Sigmoid colon (tissue), 7 donors: ENCODE results near the gene RXRA. TPM values are rescaled to one million over a fixed set of nuclear protein-coding genes. Genes with fewer than 3 reads are reported as not detected.

Source experiments
- DNase-seq: peaks from one replicate; pipeline ENCODE4 v3.0.0-alpha.2; 2019
- H3K27ac ChIP-seq, 4 donors: fragments of 200-600 bp; sonication (generic); one replicate each; pipeline ENCODE4 v1.5.1; 2016 to 2019; ENCODE audit warnings: mild to moderate bottlenecking in 1 of 4
- H3K27me3 ChIP-seq, 3 donors: fragments of 200-600 bp; sonication (generic); one replicate each; pipeline ENCODE4 v1.5.1; 2019; ENCODE audit warnings: mild to moderate bottlenecking in 1 of 3
- H3K36me3 ChIP-seq, 4 donors: fragments of 200-600 bp; sonication (generic); one replicate each; pipeline ENCODE4 v1.5.1; 2016 to 2019
- H3K4me1 ChIP-seq, 4 donors: fragments of 200-600 bp; sonication (generic); one replicate each; pipeline ENCODE4 v1.5.1; 2017 to 2019
- H3K4me3 ChIP-seq, 4 donors: fragments of 200-600 bp; sonication (generic); one replicate each; pipeline ENCODE4 v1.5.1; 2017 to 2019; ENCODE audit warnings: mild to moderate bottlenecking in 2 of 4, moderate library complexity in 1 of 4
- H3K9me3 ChIP-seq, 4 donors: fragments of 200-600 bp in 3 of 4; sonication (generic) in 3 of 4; one replicate each; pipeline versions ENCODE4 v1.5.1 to v1.6.1; 2013 to 2019
- EP300 ChIP-seq, 4 donors: sonication (generic); formaldehyde crosslinking; IDR thresholded peaks; one replicate each; pipeline ENCODE4 v1.6.1; 2017; ENCODE audit warnings: antibody characterized with exemption in 4 of 4
- POLR2A ChIP-seq, 2 donors: fragments of 450-650 bp; IDR thresholded peaks; one replicate each; pipeline ENCODE4 v1.6.1; 2016; ENCODE audit warnings: antibody characterized with exemption in 2 of 2, mild to moderate bottlenecking in 2 of 2, moderate library complexity in 2 of 2
- POLR2AphosphoS5 ChIP-seq, 4 donors: sonication (generic); formaldehyde crosslinking; IDR thresholded peaks; one replicate each; pipeline ENCODE4 v1.6.1; 2017; ENCODE audit warnings: antibody characterized with exemption in 4 of 4
- WGBS, 2 donors: extraction: QIAGEN DNeasy Blood & Tissue Kit; methylation state at CpG; one replicate each; pipeline ENCODE4 v1.1.7; 2013; 5-methylcytosine and 5-hydroxymethylcytosine counted together
- intact Hi-C: fragments of 100-400 bp; cut with DNase I; formaldehyde crosslinking; loops from one replicate; pipeline ENCODE4 v1.15.1; 2023
- polyA plus RNA-seq, 3 donors: library from polyadenylated mRNA; stranded (reverse); fragments of 200-250 nt; gene quantifications; one replicate each; pipeline ENCODE4 v1.2.3, GENCODE V29; 2013
- total RNA-seq, 4 donors: library from RNA; depleted of rRNA; stranded (reverse); fragments of >200 nt; gene quantifications; one replicate each; pipeline ENCODE4 v1.1.0, GENCODE V29; 2016
- TF ChIP-seq, protein P1 (sequence below), 4 experiments: fragments of 450-650 bp in 3 of 4; fragments of 200-600 bp in 1 of 4; IDR thresholded peaks; one replicate each; pipeline ENCODE4 v1.5.1; 2016 to 2019; ENCODE audit warnings: antibody characterized with exemption in 4 of 4, mild to moderate bottlenecking in 3 of 4, moderate library complexity in 2 of 4
- donor health status: healthy with polysubstance abuse.
- donor health status: Bipolar disorder and iron deficiency.
- donor health status: healthy.

The RXRA gene
- total and polyA plus RNA-seq, 7 donors = 26.7 to 50.8 (median 35.7) TPM

DNA sequence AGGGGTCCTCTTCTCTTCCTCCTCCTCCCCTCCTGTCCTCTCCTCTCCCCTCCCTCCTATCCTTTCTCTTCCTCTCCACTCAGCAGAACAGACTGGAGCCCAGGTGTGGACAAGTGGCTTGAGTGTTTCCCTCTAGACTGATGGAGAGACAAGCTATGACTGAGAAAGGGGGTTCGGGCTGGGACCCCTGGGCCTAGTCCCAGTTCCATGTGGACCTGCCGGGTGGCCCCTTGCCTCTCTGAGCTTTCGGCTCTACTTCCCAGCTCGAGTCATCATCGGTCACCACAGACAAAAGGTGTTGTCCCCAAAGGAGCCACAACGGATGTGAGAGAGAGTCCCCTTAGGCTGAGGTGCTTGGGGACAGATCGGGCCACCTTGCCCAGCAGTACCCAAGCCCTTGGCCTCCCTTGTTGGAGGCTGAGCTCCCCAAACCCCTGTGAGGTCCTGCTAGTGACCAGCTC, 3.4 kb upstream of the RXRA start:
- no peak overlapping the region for H3K4me3 ChIP-seq
- WGBS, 2 donors = 91% methylated on average over 7 of the region's 7 CpGs
- peak overlapping the region in 1 of 4 donors; percentile 100 for H3K27ac ChIP-seq
- no peaks in the 10 kb centered on the region for H3K36me3 ChIP-seq
- TF ChIP-seq POLR2A (IDR thresholded peaks at IDR 0.05) (no peak), POLR2AphosphoS5 (IDR thresholded peaks at IDR 0.05) (no peak), EP300 (IDR thresholded peaks at IDR 0.05) (no peak)
- TF ChIP-seq, protein P1, sequence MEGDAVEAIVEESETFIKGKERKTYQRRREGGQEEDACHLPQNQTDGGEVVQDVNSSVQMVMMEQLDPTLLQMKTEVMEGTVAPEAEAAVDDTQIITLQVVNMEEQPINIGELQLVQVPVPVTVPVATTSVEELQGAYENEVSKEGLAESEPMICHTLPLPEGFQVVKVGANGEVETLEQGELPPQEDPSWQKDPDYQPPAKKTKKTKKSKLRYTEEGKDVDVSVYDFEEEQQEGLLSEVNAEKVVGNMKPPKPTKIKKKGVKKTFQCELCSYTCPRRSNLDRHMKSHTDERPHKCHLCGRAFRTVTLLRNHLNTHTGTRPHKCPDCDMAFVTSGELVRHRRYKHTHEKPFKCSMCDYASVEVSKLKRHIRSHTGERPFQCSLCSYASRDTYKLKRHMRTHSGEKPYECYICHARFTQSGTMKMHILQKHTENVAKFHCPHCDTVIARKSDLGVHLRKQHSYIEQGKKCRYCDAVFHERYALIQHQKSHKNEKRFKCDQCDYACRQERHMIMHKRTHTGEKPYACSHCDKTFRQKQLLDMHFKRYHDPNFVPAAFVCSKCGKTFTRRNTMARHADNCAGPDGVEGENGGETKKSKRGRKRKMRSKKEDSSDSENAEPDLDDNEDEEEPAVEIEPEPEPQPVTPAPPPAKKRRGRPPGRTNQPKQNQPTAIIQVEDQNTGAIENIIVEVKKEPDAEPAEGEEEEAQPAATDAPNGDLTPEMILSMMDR (IDR thresholded peaks at IDR 0.05) = no peak
- peaks cover 0 to 42% (median 35%) of the 10 kb centered on the region in 4 donors for H3K4me1 ChIP-seq
- H3K27me3 ChIP-seq = no peaks in the 10 kb centered on the region
- H3K9me3 ChIP-seq = no peaks in the 10 kb centered on the region
- intact Hi-C loops = loop anchor here (10.0 kb wide), 1 partner anchor 412 kb away; no protein-coding TSS in a partner anchor
- DNase-seq = peak; percentile 59

DNA sequence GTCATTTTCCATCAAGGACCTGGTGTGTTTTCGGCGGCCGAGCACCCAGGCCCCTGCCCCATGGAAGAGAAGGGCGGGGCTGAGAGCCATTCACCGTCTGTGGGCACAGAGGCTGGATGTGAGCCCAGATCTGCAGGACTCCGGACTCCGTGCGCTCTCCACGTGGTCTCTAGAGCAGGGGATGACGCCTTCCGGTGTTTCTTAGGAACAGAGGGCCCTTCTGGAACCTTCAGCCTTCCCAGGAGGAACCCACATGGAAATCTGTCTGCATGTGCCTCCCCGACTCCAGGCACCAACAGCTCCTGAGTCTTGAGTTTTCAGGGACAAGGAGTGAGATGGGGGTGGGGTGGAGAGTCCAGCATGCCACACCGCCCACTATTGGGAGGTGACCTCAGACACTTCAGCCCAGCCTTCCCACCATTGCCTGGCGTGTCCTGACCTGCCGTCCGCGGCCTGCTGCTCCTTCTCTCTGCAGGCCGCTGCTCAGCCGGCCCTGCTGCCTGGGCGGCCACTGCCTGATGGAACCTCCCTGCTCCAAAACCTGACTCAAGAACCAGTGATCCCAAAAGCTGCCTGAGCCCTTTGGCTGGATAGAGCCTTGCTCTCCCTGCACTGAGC, 2.4 kb upstream of the RXRA start:
- TF ChIP-seq, protein P1 (IDR thresholded peaks at IDR 0.05) = no peak
- TF ChIP-seq EP300 (IDR thresholded peaks at IDR 0.05) = peak in 1 of 4 donors; percentile 9
- no peak for TF ChIP-seq POLR2A (IDR thresholded peaks at IDR 0.05)
- peak in 2 of 4 donors; percentile 4 to 26 for TF ChIP-seq POLR2AphosphoS5 (IDR thresholded peaks at IDR 0.05)
- Histone ChIP-seq H3K27me3 (no peaks in the 10 kb centered on the region), H3K4me3 (no peak overlapping the region), H3K36me3 (no peaks in the 10 kb centered on the region), H3K4me1 (peaks cover 0 to 44% (median 38%) of the 10 kb centered on the region in 4 donors), H3K9me3 (no peaks in the 10 kb centered on the region), H3K27ac (peak overlapping the region; percentile 96 to 100 (median 97))
- intact Hi-C loops = loop anchor here (2.0 to 10.0 kb wide), 2 partner anchors 41 to 411 kb away; no protein-coding TSS in a partner anchor
- WGBS, 2 donors = 41 to 75% methylated on average over 20 of the region's 20 CpGs
- DNase-seq = peak; percentile 90

DNA sequence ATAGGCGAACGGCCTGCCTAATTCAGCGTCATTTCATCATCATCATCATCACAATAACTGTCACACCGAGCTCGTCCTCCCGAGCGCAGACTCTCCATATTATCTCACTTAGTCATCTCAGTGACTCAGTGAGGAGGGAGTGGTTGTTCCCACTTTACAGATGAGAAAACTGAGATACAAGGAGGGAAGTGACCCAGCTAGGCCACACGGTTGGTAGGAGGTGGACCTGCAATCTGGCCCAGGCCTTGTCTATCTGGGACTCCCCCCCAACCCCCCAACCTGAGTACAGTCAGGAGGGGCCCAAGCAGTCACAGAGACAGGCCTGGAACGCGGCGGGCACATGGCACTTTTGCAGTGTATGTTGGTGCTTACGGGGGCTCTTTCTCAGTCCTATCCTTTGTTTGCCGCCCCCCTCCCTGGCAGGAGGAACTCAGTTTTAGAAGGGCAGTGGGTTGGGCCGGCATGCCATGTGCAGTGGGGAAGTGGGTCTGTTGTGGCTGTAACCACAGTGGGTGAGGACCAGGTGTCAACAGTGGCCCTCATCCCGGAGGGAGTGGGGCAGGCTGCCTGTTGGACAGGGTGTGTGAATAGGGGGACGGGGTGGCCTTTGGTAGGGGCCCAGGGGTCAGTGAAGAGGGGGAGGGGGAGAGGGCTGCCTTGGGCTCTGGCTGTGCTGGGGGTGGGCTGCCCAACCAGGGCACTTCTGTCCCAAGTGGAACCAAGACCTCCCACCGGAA, 1.7 kb upstream of the RXRA start:
- DNase-seq = peak; percentile 72
- Histone ChIP-seq H3K4me3 (peak overlapping the region in 3 of 4 donors; percentile 65 to 82 (median 78)), H3K4me1 (peaks cover 0 to 48% (median 45%) of the 10 kb centered on the region in 4 donors), H3K36me3 (no peaks in the 10 kb centered on the region), H3K9me3 (no peaks in the 10 kb centered on the region), H3K27ac (peak overlapping the region; percentile 96 to 100 (median 97)), H3K27me3 (no peaks in the 10 kb centered on the region)
- TF ChIP-seq POLR2A (IDR thresholded peaks at IDR 0.05) (no peak), EP300 (IDR thresholded peaks at IDR 0.05) (no peak), POLR2AphosphoS5 (IDR thresholded peaks at IDR 0.05) (no peak)
- TF ChIP-seq, protein P1 (IDR thresholded peaks at IDR 0.05) = no peak
- intact Hi-C loops = loop anchor here (2.0 to 10.0 kb wide), 4 partner anchors 42 to 410 kb away; no protein-coding TSS in a partner anchor
- WGBS, 2 donors = 74 to 82% methylated on average over 17 of the region's 17 CpGs

DNA sequence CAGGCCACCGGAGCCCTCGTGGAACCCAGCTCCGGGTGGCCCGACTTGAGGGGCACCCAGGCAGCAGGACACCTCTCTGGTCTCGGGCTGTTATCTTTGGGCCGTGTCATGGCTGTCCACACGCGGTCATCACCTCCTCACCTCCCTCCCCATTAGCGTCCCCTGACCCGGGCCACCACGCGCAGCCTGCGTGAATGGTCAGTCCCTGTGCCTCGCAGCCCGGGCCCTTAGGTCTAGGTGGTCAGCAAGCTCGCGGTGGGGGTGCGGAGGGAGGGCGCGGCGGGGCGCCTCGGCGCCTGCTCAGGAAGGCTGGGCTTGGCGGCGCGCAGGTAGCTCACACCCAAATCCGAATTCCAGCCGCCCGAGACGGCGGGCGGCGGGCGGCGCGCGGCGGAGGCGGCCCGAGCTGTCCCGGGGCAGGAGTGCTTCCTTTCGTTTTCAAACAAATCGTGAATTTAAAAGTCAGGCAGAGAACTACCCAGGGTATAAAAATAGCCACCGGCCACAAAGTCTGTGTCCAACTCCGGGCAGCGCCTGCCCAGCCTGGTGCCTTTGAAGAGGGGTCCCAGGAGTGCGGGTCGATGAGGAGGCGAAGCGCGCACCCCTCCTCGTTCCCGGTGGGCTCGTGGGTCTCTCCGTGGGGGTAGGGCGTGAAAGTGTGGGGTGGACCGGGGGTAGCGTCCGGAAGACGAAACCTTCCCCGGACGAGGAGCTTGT, 1.0 kb upstream of the RXRA start:
- Histone ChIP-seq H3K27ac (peak overlapping the region; percentile 96 to 100 (median 97)), H3K4me1 (peaks cover 0 to 55% (median 52%) of the 10 kb centered on the region in 4 donors), H3K36me3 (no peaks in the 10 kb centered on the region), H3K4me3 (peak overlapping the region; percentile 49 to 82 (median 72)), H3K9me3 (no peaks in the 10 kb centered on the region), H3K27me3 (no peaks in the 10 kb centered on the region)
- intact Hi-C loops = loop anchor here (2.0 to 10.0 kb wide), 4 partner anchors 42 to 410 kb away; no protein-coding TSS in a partner anchor
- TF ChIP-seq POLR2A (IDR thresholded peaks at IDR 0.05) = peak in 1 of 2 donors; percentile 18
- no peak for TF ChIP-seq EP300 (IDR thresholded peaks at IDR 0.05)
- WGBS, 2 donors = 4 to 7% methylated on average over 63 of the region's 63 CpGs
- peak; percentile 81 for DNase-seq
